Breast epithelium (tissue), 3 donors: ENCODE data around the gene RGS12.

Experiments used
- POLR2A ChIP-seq: fragments of 450-650 bp; IDR thresholded peaks from one replicate; pipeline ENCODE4 v1.6.1; 2016; ENCODE audit warnings: antibody characterized with exemption, mild to moderate bottlenecking, moderate library complexity
- POLR2AphosphoS5 ChIP-seq, 3 donors: sonication (generic); formaldehyde crosslinking; IDR thresholded peaks; one replicate each; pipeline ENCODE4 v1.6.1; 2017; ENCODE audit warnings: antibody characterized with exemption in 3 of 3
- TF ChIP-seq, protein P1 (sequence below), 3 donors: fragments of 450-650 bp; IDR thresholded peaks; one replicate each; pipeline ENCODE4 v1.5.1; 2016 to 2017; ENCODE audit warnings: antibody characterized with exemption in 3 of 3, mild to moderate bottlenecking in 3 of 3, moderate library complexity in 3 of 3

DNA sequence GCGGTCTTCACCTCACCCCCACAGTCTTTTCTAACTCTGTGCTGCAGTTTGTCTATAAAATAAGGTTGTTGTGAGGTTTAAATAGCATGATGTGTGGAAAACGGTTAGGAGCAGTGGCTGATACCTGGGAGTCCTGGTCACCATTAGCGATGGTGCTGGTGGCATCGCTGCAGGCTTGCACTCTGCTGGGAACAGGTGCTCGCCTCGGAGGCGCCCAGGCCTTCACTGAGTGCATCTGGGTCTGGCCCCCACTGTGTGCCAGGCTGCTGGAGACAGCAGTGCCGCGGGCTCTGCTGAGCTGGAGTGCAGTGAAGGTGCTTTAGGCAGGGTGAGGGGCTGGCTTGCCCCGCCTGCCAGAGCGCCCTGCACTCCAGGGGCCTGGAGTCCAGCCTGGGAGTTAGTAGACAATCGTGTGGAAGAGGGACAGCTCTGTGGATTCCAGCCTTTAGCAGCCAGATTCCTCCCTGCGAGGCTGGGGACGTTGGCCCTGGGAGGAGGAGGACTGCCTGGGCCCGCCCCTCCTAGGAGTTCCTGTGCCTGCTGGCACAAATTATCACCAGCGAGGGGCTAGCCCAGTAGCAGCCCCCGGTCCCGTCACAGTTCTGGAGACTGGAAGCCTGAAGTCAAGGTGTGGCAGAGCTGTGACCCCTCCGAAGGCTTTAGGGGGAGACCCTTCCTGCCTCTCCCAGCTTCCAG lies 7.3 kb downstream of the RGS12 start:
- TF ChIP-seq, protein P1, sequence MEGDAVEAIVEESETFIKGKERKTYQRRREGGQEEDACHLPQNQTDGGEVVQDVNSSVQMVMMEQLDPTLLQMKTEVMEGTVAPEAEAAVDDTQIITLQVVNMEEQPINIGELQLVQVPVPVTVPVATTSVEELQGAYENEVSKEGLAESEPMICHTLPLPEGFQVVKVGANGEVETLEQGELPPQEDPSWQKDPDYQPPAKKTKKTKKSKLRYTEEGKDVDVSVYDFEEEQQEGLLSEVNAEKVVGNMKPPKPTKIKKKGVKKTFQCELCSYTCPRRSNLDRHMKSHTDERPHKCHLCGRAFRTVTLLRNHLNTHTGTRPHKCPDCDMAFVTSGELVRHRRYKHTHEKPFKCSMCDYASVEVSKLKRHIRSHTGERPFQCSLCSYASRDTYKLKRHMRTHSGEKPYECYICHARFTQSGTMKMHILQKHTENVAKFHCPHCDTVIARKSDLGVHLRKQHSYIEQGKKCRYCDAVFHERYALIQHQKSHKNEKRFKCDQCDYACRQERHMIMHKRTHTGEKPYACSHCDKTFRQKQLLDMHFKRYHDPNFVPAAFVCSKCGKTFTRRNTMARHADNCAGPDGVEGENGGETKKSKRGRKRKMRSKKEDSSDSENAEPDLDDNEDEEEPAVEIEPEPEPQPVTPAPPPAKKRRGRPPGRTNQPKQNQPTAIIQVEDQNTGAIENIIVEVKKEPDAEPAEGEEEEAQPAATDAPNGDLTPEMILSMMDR (IDR thresholded peaks at IDR 0.05): no peak
- TF ChIP-seq POLR2A (no peak), POLR2AphosphoS5 (IDR thresholded peaks at IDR 0.05) (no peak)
